ENCODE results near the gene CLCN2.

CLCN2 gene

DNA sequence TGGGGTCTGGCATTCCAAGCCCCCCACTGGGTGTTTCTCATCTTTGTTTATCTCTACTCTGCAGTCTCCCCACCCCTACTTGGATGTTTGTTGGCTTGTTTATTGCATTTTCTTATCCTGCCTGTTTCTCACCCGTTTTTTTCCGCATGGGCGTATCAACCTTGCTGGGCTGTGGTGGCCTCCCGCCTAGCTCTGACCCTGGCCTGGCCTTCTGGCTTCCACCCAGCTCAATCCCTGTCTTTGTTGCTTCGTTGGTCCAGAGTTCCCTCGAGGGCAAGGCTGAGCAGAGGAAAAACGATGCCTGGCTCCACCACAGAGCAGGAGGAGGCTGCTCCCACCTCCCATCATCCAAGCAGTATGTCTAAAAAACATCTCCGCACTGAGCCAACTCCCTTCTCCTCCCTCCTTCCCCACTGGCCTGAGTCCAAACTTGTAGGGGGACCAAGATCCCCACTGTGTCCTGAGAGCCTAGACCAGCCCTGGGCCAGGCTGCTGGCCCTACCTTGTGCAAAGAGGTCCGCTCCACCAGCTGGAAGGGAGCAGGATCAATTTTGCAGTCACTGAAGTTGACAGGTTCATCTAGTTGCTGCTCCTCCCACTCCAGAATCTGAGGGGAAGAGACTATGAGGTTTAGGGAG, 9.8 kb downstream of the CLCN2 start:
- H3K4me1 Mint-ChIP-seq: peaks cover 48% of the 10 kb centered on the region
- H3K36me3 Mint-ChIP-seq (ENCODE audit: low read depth): peaks cover 25% of the 10 kb centered on the region
- H3K27me3 Mint-ChIP-seq (ENCODE audit: low read depth): no peaks in the 10 kb centered on the region
- TF ChIP-seq, protein P1, sequence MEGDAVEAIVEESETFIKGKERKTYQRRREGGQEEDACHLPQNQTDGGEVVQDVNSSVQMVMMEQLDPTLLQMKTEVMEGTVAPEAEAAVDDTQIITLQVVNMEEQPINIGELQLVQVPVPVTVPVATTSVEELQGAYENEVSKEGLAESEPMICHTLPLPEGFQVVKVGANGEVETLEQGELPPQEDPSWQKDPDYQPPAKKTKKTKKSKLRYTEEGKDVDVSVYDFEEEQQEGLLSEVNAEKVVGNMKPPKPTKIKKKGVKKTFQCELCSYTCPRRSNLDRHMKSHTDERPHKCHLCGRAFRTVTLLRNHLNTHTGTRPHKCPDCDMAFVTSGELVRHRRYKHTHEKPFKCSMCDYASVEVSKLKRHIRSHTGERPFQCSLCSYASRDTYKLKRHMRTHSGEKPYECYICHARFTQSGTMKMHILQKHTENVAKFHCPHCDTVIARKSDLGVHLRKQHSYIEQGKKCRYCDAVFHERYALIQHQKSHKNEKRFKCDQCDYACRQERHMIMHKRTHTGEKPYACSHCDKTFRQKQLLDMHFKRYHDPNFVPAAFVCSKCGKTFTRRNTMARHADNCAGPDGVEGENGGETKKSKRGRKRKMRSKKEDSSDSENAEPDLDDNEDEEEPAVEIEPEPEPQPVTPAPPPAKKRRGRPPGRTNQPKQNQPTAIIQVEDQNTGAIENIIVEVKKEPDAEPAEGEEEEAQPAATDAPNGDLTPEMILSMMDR (IDR thresholded peaks at IDR 0.05; ENCODE audit: unreplicated experiment in 3 of 3): no peak
- no peaks in the 10 kb centered on the region for H3K9me3 Mint-ChIP-seq
- peak overlapping the region in 2 of 3 experiments; percentile 6 to 61 for H3K4me3 Mint-ChIP-seq
- H3K27ac Mint-ChIP-seq: peak overlapping the region; percentile 43 to 92 (median 88)

DNA sequence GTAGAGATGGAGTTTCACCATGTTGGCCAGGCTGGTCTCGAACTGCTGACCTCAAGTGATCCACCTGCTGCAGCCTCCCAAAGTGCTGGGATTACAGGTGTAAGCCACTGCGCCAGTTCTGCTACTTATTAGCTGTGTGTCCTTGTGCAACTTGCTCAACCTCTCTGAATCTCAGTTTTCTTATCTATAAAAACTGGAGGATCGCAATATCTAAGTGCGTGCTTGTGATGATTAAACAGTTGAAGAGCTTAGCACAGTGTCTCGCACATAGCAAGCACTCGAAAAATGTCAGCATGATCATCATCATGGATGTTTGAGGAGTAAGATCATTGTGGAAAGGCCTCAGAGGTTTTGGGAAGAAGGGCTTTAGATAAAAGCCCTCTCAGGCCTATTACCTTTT, 10.8 kb downstream of the CLCN2 start:
- no peak overlapping the region for H3K4me3 Mint-ChIP-seq
- H3K36me3 Mint-ChIP-seq (ENCODE audit: low read depth): peaks cover 27% of the 10 kb centered on the region

DNA sequence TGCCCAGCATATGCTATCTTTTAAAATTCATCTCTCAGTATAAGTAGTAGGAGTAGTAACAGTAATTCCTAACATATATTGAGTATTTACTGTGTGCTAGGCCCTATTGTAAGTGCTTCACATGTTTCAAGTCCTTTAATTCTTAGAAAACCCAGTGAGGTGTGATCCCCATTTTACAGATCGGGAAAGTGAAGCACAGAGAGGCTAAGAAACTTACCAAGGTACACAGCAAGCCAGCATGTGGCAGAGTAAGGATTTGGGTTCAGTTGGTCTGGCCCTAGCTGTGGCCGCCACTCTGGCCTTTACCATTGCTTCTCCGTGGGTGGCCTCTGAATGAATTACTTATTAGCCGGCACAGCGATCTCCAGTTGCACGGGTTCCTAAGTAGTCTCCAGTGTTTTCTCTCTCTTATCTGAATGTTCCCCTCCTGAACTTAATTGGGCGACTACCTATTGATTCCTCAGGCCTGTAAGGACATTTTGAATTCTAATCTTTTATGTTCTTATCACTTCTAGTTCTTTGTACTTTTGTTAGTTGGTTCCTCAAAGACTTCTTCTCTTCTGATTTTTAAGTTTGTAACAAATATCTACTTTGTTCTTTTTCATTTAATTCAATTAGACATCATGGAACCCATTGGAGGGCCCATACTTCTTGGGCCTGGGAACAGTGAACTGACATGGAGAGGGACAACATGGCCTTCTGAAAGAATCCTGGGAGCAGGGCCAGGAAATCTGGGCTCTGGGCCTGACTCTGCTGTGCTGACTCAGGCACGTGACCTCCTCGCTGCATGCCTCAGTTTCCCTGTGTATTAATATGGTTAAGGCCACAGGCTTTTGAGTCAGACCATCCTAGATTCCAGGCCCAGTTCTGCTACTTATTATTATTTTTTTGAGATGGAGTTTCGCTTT, 11.6 kb downstream of the CLCN2 start:
- Mint-ChIP-seq H3K27me3 (ENCODE audit: low read depth) (no peaks in the 10 kb centered on the region), H3K9me3 (no peaks in the 10 kb centered on the region), H3K27ac (peak overlapping the region; percentile 20 to 77 (median 21)), H3K4me3 (no peak overlapping the region), H3K4me1 (peaks cover 56% of the 10 kb centered on the region), H3K36me3 (ENCODE audit: low read depth) (peaks cover 25% of the 10 kb centered on the region)
- TF ChIP-seq, protein P1 (IDR thresholded peaks at IDR 0.05; ENCODE audit: unreplicated experiment in 3 of 3): no peak

More for the DNA sequence above, 10.8 kb downstream of the CLCN2 start:
- H3K9me3 Mint-ChIP-seq: no peaks in the 10 kb centered on the region
- TF ChIP-seq, protein P1 (IDR thresholded peaks at IDR 0.05; ENCODE audit: unreplicated experiment in 3 of 3): no peak
- peaks cover 51% of the 10 kb centered on the region for H3K4me1 Mint-ChIP-seq
- H3K27me3 Mint-ChIP-seq (ENCODE audit: low read depth): no peaks in the 10 kb centered on the region
- peak overlapping the region in 2 of 3 experiments; percentile 42 to 92 for H3K27ac Mint-ChIP-seq

DNA sequence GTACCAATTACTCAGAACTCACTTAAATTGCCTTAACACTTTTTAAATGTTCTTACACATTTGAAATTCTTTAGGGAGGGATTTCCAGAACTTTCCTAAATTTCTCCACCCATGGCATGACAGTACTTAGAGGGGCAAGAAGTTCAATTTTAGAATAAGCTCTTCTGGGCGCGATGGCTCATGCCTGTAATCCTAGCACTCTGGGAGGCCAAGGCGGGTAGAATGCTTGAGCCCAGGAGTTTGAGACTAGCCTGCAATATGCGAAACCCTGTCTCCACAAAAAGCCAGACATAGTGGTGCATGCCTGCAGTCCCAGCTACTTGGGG, 13.4 kb downstream of the CLCN2 start:
- no peaks in the 10 kb centered on the region for H3K27me3 Mint-ChIP-seq (ENCODE audit: low read depth)
- H3K4me3 Mint-ChIP-seq: no peak overlapping the region
- peaks cover 62% of the 10 kb centered on the region for H3K4me1 Mint-ChIP-seq
- H3K36me3 Mint-ChIP-seq (ENCODE audit: low read depth): peaks cover 29% of the 10 kb centered on the region
- TF ChIP-seq, protein P1 (IDR thresholded peaks at IDR 0.05; ENCODE audit: unreplicated experiment in 3 of 3): no peak
- H3K27ac Mint-ChIP-seq: peak overlapping the region; percentile 80 to 96 (median 89)
- H3K9me3 Mint-ChIP-seq: no peaks in the 10 kb centered on the region

DNA sequence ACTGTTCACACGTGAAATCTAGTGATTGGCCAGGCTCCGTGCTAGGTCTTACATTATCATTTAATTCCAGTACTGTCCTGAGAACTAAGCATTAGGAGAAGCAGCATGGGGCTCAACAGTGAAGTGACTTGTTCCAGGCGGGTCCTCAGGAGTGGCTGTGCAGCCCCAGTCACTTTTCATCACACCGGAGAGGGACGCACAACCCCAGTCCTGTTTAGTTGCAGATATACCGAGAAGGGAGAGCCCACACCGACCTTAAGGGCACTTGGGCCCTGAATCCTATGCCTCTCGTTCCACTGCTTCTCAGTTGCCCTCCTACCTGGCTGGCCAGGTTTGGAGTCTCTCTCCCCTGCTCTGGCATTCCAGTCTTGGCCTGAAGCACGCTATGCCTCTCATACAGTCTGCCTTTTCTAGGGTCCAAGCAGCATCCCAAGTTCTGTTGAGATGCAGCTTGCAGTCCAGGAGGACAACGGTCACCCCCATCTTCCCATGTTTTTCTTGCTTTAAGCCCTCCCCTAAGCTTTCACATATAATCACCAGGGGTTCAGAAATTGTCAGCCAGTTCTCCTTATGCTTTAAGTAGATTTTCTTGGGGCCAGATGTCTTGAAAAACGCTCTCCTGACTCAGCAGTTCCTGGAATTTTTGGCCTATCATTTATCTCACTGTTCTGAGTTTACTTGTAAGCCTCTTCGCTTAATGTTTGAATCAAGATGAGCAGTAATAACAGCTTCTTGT, 13.9 kb downstream of the CLCN2 start:
- TF ChIP-seq, protein P1 (IDR thresholded peaks at IDR 0.05; ENCODE audit: unreplicated experiment in 3 of 3): no peak
- H3K9me3 Mint-ChIP-seq: no peaks in the 10 kb centered on the region
- no peaks in the 10 kb centered on the region for H3K27me3 Mint-ChIP-seq (ENCODE audit: low read depth)
- peaks cover 61% of the 10 kb centered on the region for H3K4me1 Mint-ChIP-seq
- H3K4me3 Mint-ChIP-seq: peak overlapping the region in 2 of 3 experiments; percentile 7 to 8
- peaks cover 28% of the 10 kb centered on the region for H3K36me3 Mint-ChIP-seq (ENCODE audit: low read depth)
- H3K27ac Mint-ChIP-seq: peak overlapping the region; percentile 80 to 96 (median 89)

Data from nephron (organoid).